Activated CD8-positive, alpha-beta memory T cell treated with anti-CD3 and anti-CD28 coated beads, Interleukin-2, amount 50 U/mL, for 24 hours (primary cell): ENCODE data around the gene AHCYL2.
"Not testable (repeated sequence)": the region's sequence is repeated elsewhere in the genome, so short reads cannot be mapped to it uniquely, and the experiment has no call there.

Experiments
- DNase-seq: peaks from one replicate; pipeline ENCODE4 v3.0.0-alpha.2; 2020; ENCODE audit errors: extremely low read depth

Gene AHCYL2

GRCh38 chr7:129351320-129351719, 126.5 kb downstream of the AHCYL2 start:
- DNase-seq: no peak

GRCh38 chr7:129353104-129353503, 128.3 kb downstream of the AHCYL2 start:
- DNase-seq: not testable (repeated sequence)

- no peak for DNase-seq
These were observed 129.8 kb downstream of the AHCYL2 start for GRCh38 chr7:129354428-129355157.

- no peak for DNase-seq
These were observed 131.3 kb downstream of the AHCYL2 start for GRCh38 chr7:129356176-129356575.

GRCh38 chr7:129359176-129359575, 134.3 kb downstream of the AHCYL2 start:
- DNase-seq: no peak

DNA sequence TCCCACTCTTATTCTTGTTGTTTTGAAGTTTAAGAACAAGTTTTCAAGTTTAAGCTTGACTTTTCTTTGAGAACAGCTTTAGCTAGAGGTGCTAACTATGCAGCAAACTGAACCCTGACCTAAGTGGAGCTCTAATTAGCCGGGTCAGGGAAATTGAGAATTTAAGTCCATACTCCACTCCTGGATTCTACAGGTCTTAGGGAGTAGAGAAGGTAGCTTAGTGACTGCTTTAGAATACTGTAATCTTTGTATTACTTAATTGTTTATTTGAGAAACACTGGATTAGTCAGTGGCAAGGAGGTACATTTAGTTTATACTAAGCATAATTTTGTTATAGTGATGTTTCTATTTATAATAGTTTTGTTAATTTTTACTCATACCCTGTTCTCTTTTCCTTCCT, 134.8 kb downstream of the AHCYL2 start:
- no peak for DNase-seq

GRCh38 chr7:129361771-129362170, 136.9 kb downstream of the AHCYL2 start:
- no peak for DNase-seq

DNA sequence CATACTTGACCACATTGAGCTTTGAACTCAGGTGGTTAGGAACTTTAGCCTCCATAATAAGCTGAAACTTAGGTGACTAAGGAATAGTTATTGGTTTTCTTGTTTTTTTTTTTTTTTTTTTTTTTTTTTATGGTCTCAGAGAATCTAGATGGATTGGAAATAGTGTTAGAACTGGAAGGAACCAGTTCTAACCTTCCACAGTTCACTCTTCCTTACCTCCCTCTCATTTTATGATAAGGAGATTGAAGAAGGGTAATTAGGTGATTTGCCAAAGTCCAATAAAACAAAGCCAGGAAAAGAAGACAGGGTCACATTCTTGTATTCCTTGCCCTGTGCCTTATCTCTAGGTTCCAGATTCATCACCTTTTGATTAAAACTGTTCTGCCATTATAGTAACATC, 137.7 kb downstream of the AHCYL2 start:
- DNase-seq: no peak

DNA sequence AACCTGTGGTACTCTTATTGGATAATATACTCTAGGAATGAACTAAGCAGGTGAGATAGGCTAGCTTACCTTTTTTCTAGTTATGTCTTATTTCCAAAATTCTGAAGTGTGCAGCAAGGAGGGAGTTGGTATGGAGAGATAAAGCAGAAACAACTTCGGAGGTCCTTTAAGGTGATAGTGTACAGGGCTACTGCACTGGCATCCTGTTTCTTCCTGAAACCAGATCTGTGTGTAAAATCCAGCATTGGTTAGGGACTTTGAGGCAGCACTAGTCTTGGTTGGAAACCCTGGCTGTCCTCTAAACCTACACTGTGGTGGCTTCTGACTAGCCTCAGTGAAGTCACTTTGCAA, 142.5 kb downstream of the AHCYL2 start:
- no peak for DNase-seq

DNA sequence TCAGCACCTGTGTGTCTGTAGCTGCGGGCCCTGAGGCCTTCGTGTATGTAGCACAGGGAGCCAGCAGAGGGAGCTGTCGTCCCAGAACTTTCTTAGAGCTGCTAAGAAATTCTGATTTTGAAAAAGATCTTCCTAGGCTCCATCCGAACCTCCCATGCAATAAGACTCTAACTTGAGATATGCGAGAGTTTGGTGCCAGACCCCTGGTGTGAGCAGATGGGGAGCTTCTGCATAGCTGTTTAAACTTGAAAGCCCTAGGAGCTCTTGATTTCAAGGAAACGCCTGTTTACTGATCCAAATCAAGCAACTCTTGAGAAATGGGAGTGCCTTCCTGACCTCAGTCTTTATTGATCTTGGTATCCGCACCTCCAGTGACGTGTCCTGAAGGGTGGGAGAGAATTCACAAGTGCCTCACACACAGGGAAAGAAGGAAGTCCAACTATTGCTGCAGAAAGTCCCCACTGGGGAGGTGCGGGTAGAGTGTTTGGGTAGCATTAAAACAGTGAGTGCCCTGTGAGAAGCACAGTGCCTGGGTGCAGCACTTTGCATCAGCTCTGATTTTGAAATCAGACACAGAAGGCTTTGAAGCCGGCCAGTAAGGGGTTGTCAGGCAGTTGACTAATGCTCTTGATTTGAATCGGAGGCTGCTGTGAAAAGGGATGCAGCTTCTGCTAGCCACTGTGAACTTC, 143.0 kb downstream of the AHCYL2 start:
- peak; percentile 59 for DNase-seq

GRCh38 chr7:129368389-129368986, 143.7 kb downstream of the AHCYL2 start:
- DNase-seq: no peak

DNA sequence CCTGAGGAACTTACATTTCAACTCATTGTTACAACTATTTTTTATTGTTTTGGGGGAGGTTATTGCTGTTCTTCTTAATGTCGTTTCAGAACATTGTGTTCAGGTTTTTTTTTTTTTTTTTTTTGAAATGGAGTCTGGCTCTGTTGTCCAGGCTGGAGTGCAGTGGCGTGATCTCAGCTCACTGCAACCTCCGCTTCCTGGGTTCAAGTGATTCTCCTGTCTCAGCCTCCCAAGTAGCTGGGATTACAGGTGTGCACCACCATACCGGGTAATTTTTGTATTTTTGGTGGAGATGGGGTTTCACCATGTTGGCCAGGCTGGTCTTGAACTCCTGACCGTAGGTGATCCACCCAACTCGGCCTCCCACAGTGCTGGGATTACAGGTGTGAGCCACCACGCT, 144.6 kb downstream of the AHCYL2 start:
- DNase-seq: not testable (repeated sequence)

- no peak for DNase-seq
These were observed 146.0 kb downstream of the AHCYL2 start for GRCh38 chr7:129370812-129371211.

DNA sequence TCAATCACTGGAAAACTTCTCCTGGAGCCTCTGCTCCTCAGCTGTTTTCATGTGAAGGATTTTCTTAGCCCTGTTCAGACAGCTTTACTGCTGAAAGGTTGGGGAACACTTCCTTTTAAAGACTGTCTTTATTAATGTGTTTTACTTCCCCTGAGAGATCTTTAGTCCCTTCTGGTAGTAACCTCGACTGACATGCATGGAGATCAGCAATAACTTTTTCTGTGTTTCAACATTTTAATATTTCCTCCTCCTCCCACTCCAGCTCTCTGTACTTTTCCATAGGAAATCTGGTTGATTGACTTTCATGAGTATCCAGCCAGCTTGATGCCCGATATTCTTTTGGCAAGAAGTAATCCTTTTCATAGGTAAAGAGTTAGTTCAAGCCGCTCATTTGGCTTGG, 146.7 kb downstream of the AHCYL2 start:
- no peak for DNase-seq

DNA sequence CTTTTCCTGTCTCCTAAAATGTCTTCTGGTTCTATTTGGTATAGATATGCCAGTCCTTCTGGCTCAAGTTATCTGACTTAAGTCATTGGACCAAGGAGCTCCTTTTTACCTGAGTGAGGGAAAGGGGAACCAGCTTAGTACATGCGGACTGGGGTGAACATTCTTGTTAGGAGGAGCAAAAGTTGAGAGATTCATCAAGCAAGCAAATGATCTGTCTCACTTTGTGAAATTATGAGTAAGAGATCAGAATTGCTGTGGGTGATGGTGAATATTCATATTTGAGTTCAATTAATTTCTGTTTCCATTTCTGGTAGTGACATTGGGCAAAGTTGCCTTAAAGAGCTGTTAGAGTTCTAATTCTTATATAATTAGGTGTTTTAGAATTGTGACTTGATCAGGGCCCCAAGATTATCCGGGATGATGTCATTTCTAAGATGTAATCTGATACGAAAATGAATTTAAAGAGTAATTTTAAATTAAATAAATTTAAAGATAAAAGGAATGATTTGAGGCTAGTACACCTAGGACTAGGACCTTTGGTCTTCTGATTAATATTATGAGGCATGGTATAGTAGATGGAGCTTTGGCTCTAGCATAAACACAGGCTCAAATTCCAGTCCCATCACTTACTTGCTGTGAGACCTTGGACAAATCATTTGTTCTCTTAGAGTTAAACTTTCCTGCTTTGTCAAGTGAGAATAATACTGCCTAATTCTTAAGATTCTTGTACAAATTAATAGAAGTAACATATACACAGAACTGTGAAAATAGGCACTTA, 149.0 kb downstream of the AHCYL2 start:
- DNase-seq: no peak

GRCh38 chr7:129375141-129375938, 150.5 kb downstream of the AHCYL2 start:
- DNase-seq: no peak

DNA sequence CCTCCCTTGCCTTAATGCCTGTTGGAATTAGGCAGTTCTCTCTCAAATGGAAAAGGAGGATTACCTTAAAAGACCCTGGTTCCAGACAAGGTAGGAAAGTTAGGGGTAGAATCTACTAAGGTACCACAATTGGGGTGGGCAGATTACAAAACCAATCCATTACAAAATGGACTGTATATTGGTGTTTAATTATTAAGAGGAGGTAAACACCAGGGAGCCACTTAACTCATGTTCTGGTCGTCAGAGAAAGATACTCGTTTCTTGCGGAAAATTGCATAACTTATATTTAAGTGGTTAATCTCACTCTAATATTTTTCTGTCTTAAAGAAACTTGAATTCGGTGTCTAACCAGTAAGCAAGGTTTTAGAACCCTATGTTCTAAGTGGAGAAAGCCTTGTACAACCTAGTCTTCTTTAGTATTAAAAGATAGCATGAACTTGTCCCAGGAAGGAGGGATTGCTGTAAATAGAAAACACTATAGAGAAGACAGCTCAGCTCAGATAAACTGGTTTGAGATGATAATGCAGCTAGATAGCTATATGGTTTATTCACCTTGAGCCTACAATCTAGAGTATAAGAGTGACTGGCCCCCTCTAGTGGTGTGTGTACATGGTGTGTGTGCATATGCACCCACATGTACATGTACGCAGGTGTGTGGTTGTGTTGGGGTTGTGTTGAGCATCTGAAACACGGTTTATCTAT, 151.4 kb downstream of the AHCYL2 start:
- peak; percentile 34 for DNase-seq

GRCh38 chr7:129376778-129377700, 152.2 kb downstream of the AHCYL2 start:
- DNase-seq: no peak

- no peak for DNase-seq
These were observed 157.1 kb downstream of the AHCYL2 start for GRCh38 chr7:129381710-129382484.
